IMR-90 (cell line): Measurements from ENCODE around the gene PISD. TPM values are rescaled to one million over a fixed set of nuclear protein-coding genes. Genes with fewer than 3 reads are reported as not detected.

ENCODE experiments used
- ATAC-seq: fragments of 200-7000 bp; cut with Tn5 transposase; 2 replicates; pipeline ENCODE4 v1.9.1; 2020; ENCODE audit warnings: low read depth, mild to moderate bottlenecking, moderate library complexity
- BruUV-seq: library from RNA; stranded (reverse); fragments of 400-500 nt; replicated peaks from 2 replicates; lab custom pipeline; 2021; lab: Mats Ljungman, UMichigan
- CTCF ChIA-PET: fragments of 300-600 bp; formaldehyde crosslinking; extraction: SDS; loops from one replicate; lab custom pipeline; 2021; ENCODE audit warnings: antibody characterized with exemption; lab: Yijun Ruan, JAX
- POLR2A ChIA-PET: fragments of 300-600 bp; sonication (Branson Sonifier 250); formaldehyde crosslinking; loops from one replicate; lab custom pipeline; 2022; ENCODE audit warnings: antibody characterized with exemption; ENCODE audit not compliant: unreplicated experiment; lab: Charles Lee
- DNase-seq: peaks from one replicate; pipeline ENCODE4 v3.0.0; 2013
- H2AFZ ChIP-seq: replicated peaks from 2 replicates; pipeline ENCODE3; 2013; ENCODE audit warnings: low read length, mild to moderate bottlenecking; ENCODE audit not compliant: poor library complexity
- H2AK5ac ChIP-seq: 2 replicates; pipeline ENCODE4 v1.6.1; 2013; ENCODE audit warnings: low read depth, low read length, inconsistent platforms
- H2AK9ac ChIP-seq: replicated peaks from 2 replicates; pipeline ENCODE3; 2013; ENCODE audit warnings: mild to moderate bottlenecking, low read depth, low read length, moderate library complexity; ENCODE audit not compliant: poor library complexity
- H2BK120ac ChIP-seq: 2 replicates; pipeline ENCODE4 v1.6.1; 2013; ENCODE audit warnings: low read depth, low read length, inconsistent platforms
- H2BK15ac ChIP-seq: 3 replicates; pipeline ENCODE4 v1.6.1; 2013; ENCODE audit warnings: low read depth, low read length, inconsistent platforms
- H2BK20ac ChIP-seq: 2 replicates; pipeline ENCODE4 v1.6.1; 2013; ENCODE audit warnings: low read depth, mild to moderate bottlenecking, inconsistent platforms, low read length, moderate library complexity
- H2BK5ac ChIP-seq: 2 replicates; pipeline ENCODE4 v1.6.1; 2013; ENCODE audit warnings: mild to moderate bottlenecking, low read depth, low read length, inconsistent platforms; ENCODE audit not compliant: poor library complexity, severe bottlenecking
- H3K14ac ChIP-seq: replicated peaks from 2 replicates; pipeline ENCODE4 v1.6.1; 2013; ENCODE audit warnings: low read depth, low read length, inconsistent platforms
- H3K18ac ChIP-seq: 2 replicates; pipeline ENCODE4 v1.6.1; 2013; ENCODE audit warnings: low read depth, low read length, control low read depth
- H3K23ac ChIP-seq: 2 replicates; pipeline ENCODE4 v1.6.1; 2013; ENCODE audit warnings: low read depth, low read length, inconsistent platforms
- H3K27ac ChIP-seq: 2 replicates; pipeline ENCODE4 v1.5.1; 2013; ENCODE audit warnings: mild to moderate bottlenecking, control low read depth, low read length; ENCODE audit not compliant: insufficient read depth
- H3K27me3 ChIP-seq: 2 replicates; pipeline ENCODE4 v1.6.1; 2013; ENCODE audit warnings: low read length; ENCODE audit not compliant: control insufficient read depth, insufficient read depth
- H3K36me3 ChIP-seq: 2 replicates; pipeline ENCODE4 v1.6.1; 2013; ENCODE audit warnings: low read length, mixed read lengths; ENCODE audit not compliant: control insufficient read depth, insufficient read depth
- H3K4ac ChIP-seq: 2 replicates; pipeline ENCODE4 v1.6.1; 2013; ENCODE audit warnings: low read depth, low read length, inconsistent platforms
- H3K4me1 ChIP-seq: 2 replicates; pipeline ENCODE4 v1.6.1; 2013; ENCODE audit warnings: low read length, mixed read lengths; ENCODE audit not compliant: control insufficient read depth, insufficient read depth
- H3K4me2 ChIP-seq: 2 replicates; pipeline ENCODE4 v1.6.1; 2013; ENCODE audit warnings: low read depth, mild to moderate bottlenecking, control low read depth, low read length, moderate library complexity
- H3K4me3 ChIP-seq: 2 replicates; pipeline ENCODE4 v1.5.1; 2013; ENCODE audit warnings: low read depth, mild to moderate bottlenecking, control low read depth, low read length, moderate library complexity; ENCODE audit not compliant: insufficient read depth
- H3K56ac ChIP-seq: 2 replicates; pipeline ENCODE4 v1.6.1; 2013; ENCODE audit warnings: low read length, inconsistent platforms; ENCODE audit not compliant: insufficient read depth; ENCODE audit errors: extremely low read depth
- H3K79me1 ChIP-seq, 2 experiments: 2 replicates each; pipeline ENCODE4 v1.6.1; 2013; ENCODE audit warnings: low read length in 2 of 2, inconsistent platforms in 1 of 2, low read depth in 1 of 2
- H3K9ac ChIP-seq: 2 replicates; pipeline ENCODE4 v1.6.1; 2013; ENCODE audit warnings: low read depth, low read length, control low read depth
- H3K9me1 ChIP-seq: 2 replicates; pipeline ENCODE4 v1.6.1; 2013; ENCODE audit warnings: low read length, inconsistent platforms; ENCODE audit not compliant: insufficient read depth
- H3K9me3 ChIP-seq: 2 replicates; pipeline ENCODE4 v1.6.1; 2013; ENCODE audit warnings: low read length; ENCODE audit not compliant: control insufficient read depth, insufficient read depth
- H4K20me1 ChIP-seq: 2 replicates; pipeline ENCODE4 v1.6.1; 2013; ENCODE audit warnings: low read length, inconsistent platforms; ENCODE audit not compliant: insufficient read depth
- H4K5ac ChIP-seq: 2 replicates; pipeline ENCODE4 v1.6.1; 2013; ENCODE audit warnings: mild to moderate bottlenecking, low read depth, low read length, control low read depth
- H4K8ac ChIP-seq, 2 experiments: 2 replicates each; pipeline ENCODE4 v1.6.1; 2013; ENCODE audit warnings: low read depth in 2 of 2, low read length in 2 of 2, control low read depth in 1 of 2, inconsistent platforms in 1 of 2
- H4K91ac ChIP-seq: 2 replicates; pipeline ENCODE4 v1.6.1; 2013; ENCODE audit warnings: low read depth, low read length, inconsistent platforms; ENCODE audit not compliant: insufficient read depth
- CHD1 ChIP-seq: IDR thresholded peaks from 2 replicates; pipeline ENCODE4 v1.6.1; 2012; ENCODE audit warnings: low read depth, low read length, improper control_type of control experiment
- FOS ChIP-seq: fragments of 150-350 bp; IDR thresholded peaks from 2 replicates; pipeline ENCODE4 v1.6.1; 2016; ENCODE audit warnings: low read depth, low read length
- MAFK ChIP-seq: IDR thresholded peaks from 2 replicates; pipeline ENCODE4 v1.6.1; 2012; ENCODE audit warnings: low read depth, low read length, improper control_type of control experiment
- MXI1 ChIP-seq: IDR thresholded peaks from 2 replicates; pipeline ENCODE4 v1.6.1; 2012; ENCODE audit warnings: low read depth, mild to moderate bottlenecking, low read length, moderate library complexity, borderline replicate concordance
- NFE2L2 ChIP-seq: fragments of 150-350 bp; IDR thresholded peaks from 2 replicates; pipeline ENCODE4 v1.6.1; 2016; ENCODE audit warnings: low read depth, mild to moderate bottlenecking, low read length
- POLR2A ChIP-seq: IDR thresholded peaks from 2 replicates; pipeline ENCODE4 v1.6.1; 2012; ENCODE audit warnings: mild to moderate bottlenecking, low read depth, low read length
- RAD21 ChIP-seq: IDR thresholded peaks from 2 replicates; pipeline ENCODE4 v1.6.1; 2012; ENCODE audit warnings: low read length, improper control_type of control experiment
- RCOR1 ChIP-seq: IDR thresholded peaks from 2 replicates; pipeline ENCODE4 v1.6.1; 2012; ENCODE audit warnings: mild to moderate bottlenecking, low read length, improper control_type of control experiment; ENCODE audit not compliant: insufficient replicate concordance
- WGBS, 2 experiments: methylation state at CpG; one replicate each; pipeline versions ENCODE4 v1.1.5 to v1.1.7; 2013; ENCODE audit warnings: missing lambda C conversion rate in 2 of 2; ENCODE audit not compliant: insufficient read length in 1 of 2; ENCODE audit errors: extremely low coverage in 2 of 2; 5-methylcytosine and 5-hydroxymethylcytosine counted together
- dilution Hi-C: fragments of 300-500 bp; cut with HindIII; formaldehyde crosslinking; loops from one replicate; pipeline ENCODE4 v1.14.3; 2018; ENCODE audit warnings: low sequenced_read_pairs; ENCODE audit not compliant: unreplicated experiment
- in situ Hi-C: fragments of 300-500 bp; cut with MboI; formaldehyde crosslinking; loops from 3 replicates; pipeline ENCODE4 v1.14.3; 2019; ENCODE audit warnings: low sequenced_read_pairs, inconsistent platforms, mixed read lengths
- intact Hi-C: fragments of 100-400 bp; cut with micrococcal nuclease; formaldehyde crosslinking; loops from 2 replicates; pipeline ENCODE4 v1.10.0; 2022
- polyA plus RNA-seq, 3 experiments: library from polyadenylated mRNA; depleted of rRNA; stranded (reverse); fragments of >200 nt; gene quantifications; 2 replicates each; pipeline ENCODE4 v1.2.3, GENCODE V29; 2012; ENCODE audit warnings: low replicate concordance in 1 of 3
- total RNA-seq: library from RNA; depleted of rRNA; stranded (reverse); fragments of >200 nt; gene quantifications from 2 replicates; pipeline ENCODE4 v1.2.3, GENCODE V29; 2012
- TF ChIP-seq, protein P1 (sequence below): fragments of 150-350 bp; IDR thresholded peaks from 2 replicates; pipeline ENCODE4 v1.6.1; 2016; ENCODE audit warnings: low read depth, mild to moderate bottlenecking, low read length, moderate library complexity, borderline replicate concordance

PISD gene
- total and polyA plus RNA-seq, 2 of the 4 experiments (the other 2 are of a cell fraction): 34.1 to 48.8 TPM

DNA sequence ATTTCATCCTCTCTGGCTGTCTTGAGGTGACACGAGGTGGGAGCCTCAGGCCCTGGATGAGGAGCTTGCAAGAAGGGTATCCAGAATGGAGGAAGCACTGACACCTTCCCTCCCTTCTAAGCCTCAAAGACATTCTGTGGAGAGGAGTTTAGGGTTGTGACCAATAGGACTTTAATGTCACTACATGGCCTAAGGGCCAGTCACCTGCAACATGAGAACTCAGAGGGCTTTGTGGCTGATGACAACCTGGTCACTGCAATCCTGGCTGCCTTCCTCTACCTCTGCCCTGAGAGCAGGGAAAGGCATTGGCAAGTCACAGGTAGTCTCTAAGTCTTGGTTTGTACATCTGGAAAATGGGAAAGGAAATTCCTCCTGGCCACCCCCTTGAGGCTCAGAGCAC is 33.7 kb downstream of the PISD start:
- Histone ChIP-seq H4K5ac (no peak overlapping the region), H3K4ac (no peak overlapping the region), H2AK9ac (no peak overlapping the region), H3K9me3 (no peaks in the 10 kb centered on the region), H3K9ac (no peak overlapping the region), H3K4me1 (peaks cover 27% of the 10 kb centered on the region), H3K79me1 (peaks cover 42 to 93% of the 10 kb centered on the region in 2 experiments), H4K91ac (no peak overlapping the region), H4K8ac (no peak overlapping the region), H3K9me1 (peaks cover 29% of the 10 kb centered on the region), H4K20me1 (peaks cover 77% of the 10 kb centered on the region), H3K36me3 (peaks cover 17% of the 10 kb centered on the region), H3K4me2 (no peak overlapping the region), H2AK5ac (0 out of 2 replicates have a peak overlapping the region, but pooled peaks have one; percentile 1), H3K4me3 (no peak overlapping the region), H2BK5ac (no peak overlapping the region), H3K56ac (no peak overlapping the region), H3K23ac (peak overlapping the region; percentile 42; the same call in 1 of the 2 replicates), H3K27me3 (no peaks in the 10 kb centered on the region), H2BK120ac (no peak overlapping the region), H2AFZ (no peak overlapping the region), H2BK20ac (no peak overlapping the region), H2BK15ac (no peak overlapping the region), H3K27ac (no peak overlapping the region), H3K18ac (no peak overlapping the region), H3K14ac (no peak overlapping the region)
- DNase-seq (no peak), ATAC-seq (no peak)
- BruUV-seq: no TSS peak
- WGBS, 2 experiments: no CpG with 5 or more reads among the region's 1 CpG
- intact Hi-C loops: no loop called here
- TF ChIP-seq FOS: no peak
- no peak for TF ChIP-seq POLR2A
- no peak for TF ChIP-seq MAFK
- TF ChIP-seq RAD21: no peak
- no peak for TF ChIP-seq MXI1
- TF ChIP-seq, protein P1, sequence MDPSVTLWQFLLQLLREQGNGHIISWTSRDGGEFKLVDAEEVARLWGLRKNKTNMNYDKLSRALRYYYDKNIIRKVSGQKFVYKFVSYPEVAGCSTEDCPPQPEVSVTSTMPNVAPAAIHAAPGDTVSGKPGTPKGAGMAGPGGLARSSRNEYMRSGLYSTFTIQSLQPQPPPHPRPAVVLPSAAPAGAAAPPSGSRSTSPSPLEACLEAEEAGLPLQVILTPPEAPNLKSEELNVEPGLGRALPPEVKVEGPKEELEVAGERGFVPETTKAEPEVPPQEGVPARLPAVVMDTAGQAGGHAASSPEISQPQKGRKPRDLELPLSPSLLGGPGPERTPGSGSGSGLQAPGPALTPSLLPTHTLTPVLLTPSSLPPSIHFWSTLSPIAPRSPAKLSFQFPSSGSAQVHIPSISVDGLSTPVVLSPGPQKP: no peak
- TF ChIP-seq CHD1: no peak
- no peak for TF ChIP-seq NFE2L2
- no peak for TF ChIP-seq RCOR1
- dilution Hi-C loops: no loop called here
- CTCF ChIA-PET: no interaction called here
- in situ Hi-C loops: no loop called here
- POLR2A ChIA-PET: no interaction called here
